ENCODE results near the gene MLH1. TPM values are rescaled to one million over a fixed set of nuclear protein-coding genes. Genes with fewer than 3 reads are reported as not detected.

The MLH1 gene
- total RNA-seq, 4 donors from 2014 or later: 25.2 to 52.5 (median 36.4) TPM

DNA sequence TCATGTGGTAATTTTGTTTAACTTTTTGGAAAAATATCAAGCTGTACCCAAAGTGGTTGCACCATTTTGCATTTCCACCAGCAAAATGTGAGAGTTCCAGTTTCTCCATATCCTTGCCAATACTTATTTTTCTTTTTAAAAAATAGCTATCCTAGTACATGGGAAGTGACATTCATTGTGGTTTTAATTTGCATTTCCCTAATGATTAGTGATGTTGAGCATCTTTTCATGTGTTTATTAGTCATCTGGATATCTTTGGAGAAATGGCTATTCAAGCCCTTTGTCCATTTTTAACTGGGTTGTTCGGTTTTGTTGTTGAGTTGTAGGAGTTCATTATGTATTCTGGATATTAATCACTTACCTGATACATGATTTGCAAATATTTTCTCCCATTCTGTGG lies 29.0 kb upstream of the MLH1 start:
- no peak overlapping the region for H3K27ac ChIP-seq
- in situ Hi-C loops (cut with MboI; ENCODE audit: low sequenced_read_pairs in 4 of 4) (loop anchor here in 2 of 4 donors (5.0 to 25.0 kb wide), 2 partner anchors 227 to 237 kb away; no protein-coding TSS in a partner anchor), intact Hi-C loops (cut with DNase I; ENCODE audit: low total_unique reads) (no loop called here)
- no peaks in the 10 kb centered on the region for H3K4me1 ChIP-seq
- H3K9me3 ChIP-seq: no peaks in the 10 kb centered on the region
- no peak for DNase-seq
- no peak for ATAC-seq
- no peaks in the 10 kb centered on the region for H3K36me3 ChIP-seq
- no peak overlapping the region for H3K4me3 ChIP-seq
- TF ChIP-seq, protein P1, sequence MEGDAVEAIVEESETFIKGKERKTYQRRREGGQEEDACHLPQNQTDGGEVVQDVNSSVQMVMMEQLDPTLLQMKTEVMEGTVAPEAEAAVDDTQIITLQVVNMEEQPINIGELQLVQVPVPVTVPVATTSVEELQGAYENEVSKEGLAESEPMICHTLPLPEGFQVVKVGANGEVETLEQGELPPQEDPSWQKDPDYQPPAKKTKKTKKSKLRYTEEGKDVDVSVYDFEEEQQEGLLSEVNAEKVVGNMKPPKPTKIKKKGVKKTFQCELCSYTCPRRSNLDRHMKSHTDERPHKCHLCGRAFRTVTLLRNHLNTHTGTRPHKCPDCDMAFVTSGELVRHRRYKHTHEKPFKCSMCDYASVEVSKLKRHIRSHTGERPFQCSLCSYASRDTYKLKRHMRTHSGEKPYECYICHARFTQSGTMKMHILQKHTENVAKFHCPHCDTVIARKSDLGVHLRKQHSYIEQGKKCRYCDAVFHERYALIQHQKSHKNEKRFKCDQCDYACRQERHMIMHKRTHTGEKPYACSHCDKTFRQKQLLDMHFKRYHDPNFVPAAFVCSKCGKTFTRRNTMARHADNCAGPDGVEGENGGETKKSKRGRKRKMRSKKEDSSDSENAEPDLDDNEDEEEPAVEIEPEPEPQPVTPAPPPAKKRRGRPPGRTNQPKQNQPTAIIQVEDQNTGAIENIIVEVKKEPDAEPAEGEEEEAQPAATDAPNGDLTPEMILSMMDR (IDR thresholded peaks at IDR 0.05 in 4 of 5, conservative IDR thresholded peaks at IDR 0.05 in 1 of 5): no peak
- no peak for TF ChIP-seq POLR2A (IDR thresholded peaks at IDR 0.05)
- no peaks in the 10 kb centered on the region for H3K27me3 ChIP-seq

DNA sequence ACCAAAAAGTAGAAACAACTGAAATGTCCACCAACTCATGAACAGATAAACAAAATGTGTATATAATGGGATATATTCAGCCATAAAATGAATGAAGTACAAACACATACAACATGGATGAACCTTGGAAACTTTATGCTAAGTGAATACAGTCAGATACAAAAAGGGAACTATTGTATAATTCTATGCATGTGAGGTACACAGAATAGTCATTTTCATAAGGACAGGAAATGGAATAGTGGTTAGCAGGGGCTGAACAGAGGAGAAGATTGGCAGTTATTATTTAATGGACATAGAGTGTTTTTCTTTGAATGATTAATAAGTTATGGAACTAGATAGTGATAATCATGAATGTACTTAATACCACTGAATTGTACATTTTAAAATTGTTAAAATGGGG lies 28.5 kb upstream of the MLH1 start:
- H3K4me1 ChIP-seq: no peaks in the 10 kb centered on the region
- H3K4me3 ChIP-seq: no peak overlapping the region

DNA sequence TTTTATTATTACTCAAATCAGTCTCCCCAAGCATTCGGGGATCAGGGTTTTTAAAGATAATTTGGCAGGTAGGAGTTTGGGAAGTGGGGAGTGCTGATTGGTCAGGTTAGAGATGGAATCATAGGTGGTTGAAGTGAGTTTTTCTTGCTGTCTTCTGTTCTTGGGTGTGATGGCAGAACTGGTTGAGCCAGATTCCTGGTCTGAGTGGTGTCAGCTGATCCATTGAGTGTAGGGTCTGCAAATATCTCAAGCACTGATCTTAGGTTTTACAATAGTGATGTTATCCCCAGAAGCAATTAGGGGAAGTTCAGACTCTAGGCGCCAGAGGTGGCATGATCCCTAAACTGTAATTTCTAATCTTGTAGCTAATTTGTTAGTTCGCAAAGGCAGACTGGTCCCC lies 27.9 kb upstream of the MLH1 start:
- intact Hi-C loops (cut with DNase I; ENCODE audit: low total_unique reads): no loop called here
- DNase-seq (no peak), ATAC-seq (no peak)
- H3K27me3 ChIP-seq: no peaks in the 10 kb centered on the region
- no peak for TF ChIP-seq POLR2A (IDR thresholded peaks at IDR 0.05)
- TF ChIP-seq, protein P1 (IDR thresholded peaks at IDR 0.05 in 4 of 5, conservative IDR thresholded peaks at IDR 0.05 in 1 of 5): no peak
- in situ Hi-C loops (cut with MboI; ENCODE audit: low sequenced_read_pairs in 4 of 4): loop anchor here in 1 of 4 donors (25.0 kb wide), 1 partner anchor 228 kb away; no protein-coding TSS in a partner anchor
- no peaks in the 10 kb centered on the region for H3K36me3 ChIP-seq
- H3K4me1 ChIP-seq: no peaks in the 10 kb centered on the region
- H3K27ac ChIP-seq: no peak overlapping the region
- no peaks in the 10 kb centered on the region for H3K9me3 ChIP-seq
- no peak overlapping the region for H3K4me3 ChIP-seq

More for the DNA sequence above, 28.5 kb upstream of the MLH1 start:
- intact Hi-C loops (cut with DNase I; ENCODE audit: low total_unique reads): no loop called here
- Histone ChIP-seq H3K36me3 (no peaks in the 10 kb centered on the region), H3K9me3 (no peaks in the 10 kb centered on the region), H3K27me3 (no peaks in the 10 kb centered on the region), H3K27ac (no peak overlapping the region)
- ATAC-seq (no peak), DNase-seq (no peak)
- in situ Hi-C loops (cut with MboI; ENCODE audit: low sequenced_read_pairs in 4 of 4): loop anchor here in 2 of 4 donors (5.0 to 25.0 kb wide), 2 partner anchors 228 to 238 kb away; no protein-coding TSS in a partner anchor
- TF ChIP-seq, protein P1 (IDR thresholded peaks at IDR 0.05 in 4 of 5, conservative IDR thresholded peaks at IDR 0.05 in 1 of 5): no peak
- no peak for TF ChIP-seq POLR2A (IDR thresholded peaks at IDR 0.05)

DNA sequence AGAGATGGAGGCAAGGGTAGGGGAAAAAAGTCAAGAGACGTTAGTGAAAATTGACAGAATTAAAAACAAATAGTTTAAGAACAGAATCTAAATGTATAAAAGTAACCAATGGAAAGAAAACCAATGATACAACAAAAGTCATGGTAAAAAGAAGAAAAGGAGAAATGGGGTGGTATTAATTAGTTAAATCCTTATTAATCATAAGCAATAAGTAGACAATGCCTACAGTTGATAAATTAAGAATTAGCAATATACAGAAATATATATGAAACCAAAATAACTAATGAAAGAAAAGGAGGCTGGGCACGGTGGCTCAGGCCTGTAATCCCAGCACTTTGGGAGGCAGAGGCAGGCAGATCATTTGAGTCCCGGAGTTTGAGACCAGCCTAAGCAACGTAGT lies 24.2 kb upstream of the MLH1 start:
- no peaks in the 10 kb centered on the region for H3K27me3 ChIP-seq
- DNase-seq: no peak
- H3K4me3 ChIP-seq: no peak overlapping the region
- in situ Hi-C loops (cut with MboI; ENCODE audit: low sequenced_read_pairs in 4 of 4): loop anchor here in 1 of 4 donors (25.0 kb wide), 1 partner anchor 232 kb away; no protein-coding TSS in a partner anchor
- no peaks in the 10 kb centered on the region for H3K9me3 ChIP-seq
- H3K4me1 ChIP-seq: no peaks in the 10 kb centered on the region
- no peak overlapping the region for H3K27ac ChIP-seq
- ATAC-seq: no peak
- H3K36me3 ChIP-seq: no peaks in the 10 kb centered on the region
- intact Hi-C loops (cut with DNase I; ENCODE audit: low total_unique reads): no loop called here
- TF ChIP-seq, protein P1 (IDR thresholded peaks at IDR 0.05 in 4 of 5, conservative IDR thresholded peaks at IDR 0.05 in 1 of 5): no peak
- TF ChIP-seq POLR2A (IDR thresholded peaks at IDR 0.05): no peak

Data from gastrocnemius medialis (tissue), 4 donors.